PC-9 (cell line): ENCODE measurements around the gene INAVA.

Experiments used
- CTCF ChIP-seq: fragments of 200-600 bp; sonication (generic); conservative IDR thresholded peaks from 2 replicates; pipeline ENCODE4 v1.6.1; 2017; ENCODE audit warnings: mixed run types, antibody characterized with exemption, mild to moderate bottlenecking, moderate library complexity
- EZH2 ChIP-seq: fragments of 200-600 bp; sonication (generic); IDR thresholded peaks from 2 replicates; pipeline ENCODE4 v1.8.0; 2017; ENCODE audit warnings: antibody characterized with exemption, low read depth

GRCh38 chr1:200947059-200947566 is 52.4 kb downstream of the INAVA start:
- no peak for TF ChIP-seq CTCF
- no peak for TF ChIP-seq EZH2
